Measurements from ENCODE around the gene KCNIP4.

- TF ChIP-seq CTCF (IDR thresholded peaks at IDR 0.05; ENCODE audit: poor library complexity) (no peak), EZH2phosphoT487 (IDR thresholded peaks at IDR 0.05; ENCODE audit: low read depth, severe bottlenecking, unreplicated experiment) (no peak)
Measured at GRCh38 chr4:21991050-21991449, 42.5 kb upstream of the KCNIP4 start.

All from hepatocyte (in vitro differentiated cells).